ENCODE data around the gene SCN7A. TPM values are rescaled to one million over a fixed set of nuclear protein-coding genes. Genes with fewer than 3 reads are reported as not detected.

SCN7A gene
- total RNA-seq, 2 donors from 2014 or later = 0.18 to 0.29 TPM

GRCh38 chr2:166487171-166487570 is 6.9 kb downstream of the SCN7A start:
- H3K9me3 Mint-ChIP-seq = no peaks in the 10 kb centered on the region
- WGBS, 2 experiments (ENCODE audit: insufficient coverage in 1 of 2, insufficient read length in 1 of 2) = 92% methylated on average over 1 of the region's 1 CpG; no CpG with 5 or more reads in 1 of the 2 experiments
- no peak for TF ChIP-seq CTCF (conservative IDR thresholded peaks at IDR 0.05)
- Histone ChIP-seq H3K27me3 (ENCODE audit: control insufficient read depth, insufficient read depth, low read length, poor library complexity, severe bottlenecking) (peaks cover 6% of the 10 kb centered on the region), H3K9ac (ENCODE audit: extremely low read depth, low read length, poor library complexity, severe bottlenecking) (no peak overlapping the region), H3K4me1 (ENCODE audit: control insufficient read depth, insufficient read depth, low read length) (peaks cover 4% of the 10 kb centered on the region), H3K9me3 (ENCODE audit: control insufficient read depth, low read length) (no peaks in the 10 kb centered on the region), H3K4me3 (ENCODE audit: low read length) (no peak overlapping the region), H3K36me3 (ENCODE audit: control insufficient read depth, insufficient read depth, low read length) (no peaks in the 10 kb centered on the region), H3K27ac (ENCODE audit: low read depth, low read length) (no peak overlapping the region)
- no peak overlapping the region for H3K27ac Mint-ChIP-seq
- DNase-seq = no peak
- H3K27me3 Mint-ChIP-seq (ENCODE audit: insufficient read depth) = peaks cover 12% of the 10 kb centered on the region
- H3K4me1 Mint-ChIP-seq = peaks cover 9% of the 10 kb centered on the region
- no peaks in the 10 kb centered on the region for H3K36me3 Mint-ChIP-seq (ENCODE audit: low read depth)
- no peak overlapping the region for H3K4me3 Mint-ChIP-seq

- Histone ChIP-seq H3K27ac (ENCODE audit: low read depth, low read length) (no peak overlapping the region), H3K4me1 (ENCODE audit: control insufficient read depth, insufficient read depth, low read length) (peaks cover 4% of the 10 kb centered on the region), H3K36me3 (ENCODE audit: control insufficient read depth, insufficient read depth, low read length) (no peaks in the 10 kb centered on the region), H3K9ac (ENCODE audit: extremely low read depth, low read length, poor library complexity, severe bottlenecking) (no peak overlapping the region), H3K9me3 (ENCODE audit: control insufficient read depth, low read length) (no peaks in the 10 kb centered on the region), H3K4me3 (ENCODE audit: low read length) (no peak overlapping the region), H3K27me3 (ENCODE audit: control insufficient read depth, insufficient read depth, low read length, poor library complexity, severe bottlenecking) (peaks cover 6% of the 10 kb centered on the region)
- H3K27me3 Mint-ChIP-seq (ENCODE audit: insufficient read depth) = peaks cover 10% of the 10 kb centered on the region
- no peaks in the 10 kb centered on the region for H3K36me3 Mint-ChIP-seq (ENCODE audit: low read depth)
- no peaks in the 10 kb centered on the region for H3K9me3 Mint-ChIP-seq
- WGBS, 2 experiments (ENCODE audit: insufficient coverage in 1 of 2, insufficient read length in 1 of 2) = 88 to 90% methylated on average over 5 of the region's 5 CpGs
- peaks cover 9% of the 10 kb centered on the region for H3K4me1 Mint-ChIP-seq
- DNase-seq = no peak
- no peak overlapping the region for H3K27ac Mint-ChIP-seq
- no peak overlapping the region for H3K4me3 Mint-ChIP-seq
- no peak for TF ChIP-seq CTCF (conservative IDR thresholded peaks at IDR 0.05)
These were observed 8.4 kb downstream of the SCN7A start for GRCh38 chr2:166485558-166486178.

- Histone ChIP-seq H3K9ac (ENCODE audit: extremely low read depth, low read length, poor library complexity, severe bottlenecking) (no peak overlapping the region), H3K27me3 (ENCODE audit: control insufficient read depth, insufficient read depth, low read length, poor library complexity, severe bottlenecking) (no peaks in the 10 kb centered on the region), H3K4me3 (ENCODE audit: low read length) (no peak overlapping the region), H3K4me1 (ENCODE audit: control insufficient read depth, insufficient read depth, low read length) (no peaks in the 10 kb centered on the region), H3K36me3 (ENCODE audit: control insufficient read depth, insufficient read depth, low read length) (no peaks in the 10 kb centered on the region), H3K9me3 (ENCODE audit: control insufficient read depth, low read length) (no peaks in the 10 kb centered on the region), H3K27ac (ENCODE audit: low read depth, low read length) (no peak overlapping the region)
- WGBS, 2 experiments (ENCODE audit: insufficient coverage in 1 of 2, insufficient read length in 1 of 2) = 85 to 93% methylated on average over 2 of the region's 2 CpGs
- no peak for DNase-seq
- Mint-ChIP-seq H3K9me3 (no peaks in the 10 kb centered on the region), H3K4me1 (no peaks in the 10 kb centered on the region), H3K4me3 (no peak overlapping the region), H3K27me3 (ENCODE audit: insufficient read depth) (no peaks in the 10 kb centered on the region), H3K36me3 (ENCODE audit: low read depth) (no peaks in the 10 kb centered on the region), H3K27ac (no peak overlapping the region)
- no peak for TF ChIP-seq CTCF (conservative IDR thresholded peaks at IDR 0.05)
These were observed 21.7 kb downstream of the SCN7A start for GRCh38 chr2:166472332-166472731.

Data from endodermal cell (in vitro differentiated cells).